HG03439 (cell line): Measurements from ENCODE around the gene SESN2.

Source experiments
- ATAC-seq: cut with Tn5 transposase; IDR thresholded peaks from one replicate; pipeline ENCODE4 v1.9.1; 2021; ENCODE audit warnings: mild to moderate bottlenecking, moderate library complexity; ENCODE audit not compliant: unreplicated experiment

Gene SESN2

GRCh38 chr1:28282426-28283407 is 23.4 kb downstream of the SESN2 start:
- ATAC-seq, result no peak

- ATAC-seq, result no peak
These were observed 26.8 kb downstream of the SESN2 start for GRCh38 chr1:28286111-28286510.

GRCh38 chr1:28288487-28288886 is 29.2 kb downstream of the SESN2 start:
- no peak for ATAC-seq

- ATAC-seq, result no peak
These were observed 31.5 kb downstream of the SESN2 start for GRCh38 chr1:28290851-28291250.

GRCh38 chr1:28291711-28292110 is 32.4 kb downstream of the SESN2 start:
- ATAC-seq, result no peak

GRCh38 chr1:28295936-28296335 is 36.6 kb downstream of the SESN2 start:
- no peak for ATAC-seq

- no peak for ATAC-seq
These were observed 37.3 kb downstream of the SESN2 start for GRCh38 chr1:28296401-28297261.

GRCh38 chr1:28297826-28298225 is 38.5 kb downstream of the SESN2 start:
- ATAC-seq, result no peak

GRCh38 chr1:28298438-28298837 is 39.1 kb downstream of the SESN2 start:
- no peak for ATAC-seq

- no peak for ATAC-seq
These were observed 42.3 kb downstream of the SESN2 start for GRCh38 chr1:28301368-28302174.

- ATAC-seq, result no peak
These were observed 42.9 kb downstream of the SESN2 start for GRCh38 chr1:28302247-28302646.

GRCh38 chr1:28306301-28306949 is 47.1 kb downstream of the SESN2 start:
- no peak for ATAC-seq

GRCh38 chr1:28308750-28309149 is 49.4 kb downstream of the SESN2 start:
- ATAC-seq, result no peak

GRCh38 chr1:28309702-28310101 is 50.4 kb downstream of the SESN2 start:
- ATAC-seq, result no peak

- ATAC-seq, result no peak
These were observed 54.6 kb downstream of the SESN2 start for GRCh38 chr1:28313702-28314546.

GRCh38 chr1:28314547-28314941 is 55.2 kb downstream of the SESN2 start:
- no peak for ATAC-seq

- ATAC-seq, result no peak
These were observed 57.7 kb downstream of the SESN2 start for GRCh38 chr1:28317014-28317413.

- ATAC-seq, result no peak
These were observed 62.9 kb downstream of the SESN2 start for GRCh38 chr1:28322194-28322593.

- no peak for ATAC-seq
These were observed 64.4 kb downstream of the SESN2 start for GRCh38 chr1:28323720-28324119.
